Thyroid gland (tissue), 4 donors: ENCODE data around the gene TMEM185A. TPM values are rescaled to one million over a fixed set of nuclear protein-coding genes. Genes with fewer than 3 reads are reported as not detected.

Source experiments
- DNase-seq, 2 donors: peaks; one replicate each; pipeline ENCODE4 v3.0.0-alpha.2; 2019
- H3K27ac ChIP-seq, 3 donors: fragments of 200-600 bp; sonication (generic); 1 replicate in 2 of 3; 2 replicates in 1 of 3; pipeline ENCODE4 v1.5.1; 2016 to 2019; ENCODE audit warnings: mild to moderate bottlenecking in 1 of 3, moderate library complexity in 1 of 3
- H3K27me3 ChIP-seq: fragments of 200-600 bp; sonication (generic); one replicate; pipeline ENCODE4 v1.5.1; 2019
- H3K36me3 ChIP-seq, 2 donors: fragments of 200-600 bp; sonication (generic); one replicate each; pipeline ENCODE4 v1.5.1; 2016 to 2019
- H3K4me1 ChIP-seq, 2 donors: fragments of 200-600 bp; sonication (generic); one replicate each; pipeline ENCODE4 v1.5.1; 2017 to 2019
- H3K4me3 ChIP-seq, 3 donors: fragments of 200-600 bp; sonication (generic); replicated peaks in 1 of 3; 1 replicate in 2 of 3; 2 replicates in 1 of 3; pipeline ENCODE4 v1.5.1; 2016; ENCODE audit warnings: mild to moderate bottlenecking in 1 of 3
- H3K9me3 ChIP-seq: fragments of 200-600 bp; sonication (generic); one replicate; pipeline ENCODE4 v1.5.1; 2017
- POLR2A ChIP-seq, 2 donors: fragments of 450-650 bp; IDR thresholded peaks; one replicate each; pipeline ENCODE4 v1.6.1; 2017; ENCODE audit warnings: antibody characterized with exemption in 2 of 2, mild to moderate bottlenecking in 2 of 2, moderate library complexity in 1 of 2
- WGBS, 2 donors: methylation state at CpG; one replicate each; pipeline ENCODE4 v1.1.5; 2017; 5-methylcytosine and 5-hydroxymethylcytosine counted together
- intact Hi-C: fragments of 100-400 bp; cut with DNase I; formaldehyde crosslinking; loops from one replicate; pipeline ENCODE4 v1.15.1; 2023
- total RNA-seq, 4 donors: library from RNA; depleted of rRNA; stranded (reverse); fragments of >200 nt; gene quantifications; one replicate each; pipeline ENCODE4 v1.2.3, GENCODE V29; 2016
- TF ChIP-seq, protein P1 (sequence below), 6 experiments: fragments of 200-600 bp in 3 of 6; fragments of 450-650 bp in 3 of 6; sonication (generic) in 3 of 6; IDR thresholded peaks; one replicate each; pipeline ENCODE4 v1.5.1; 2016 to 2019; ENCODE audit warnings: antibody characterized with exemption in 6 of 6, mild to moderate bottlenecking in 2 of 6, inconsistent platforms in 1 of 6, moderate library complexity in 1 of 6

TMEM185A gene
- total RNA-seq, 4 donors from 2014 or later = 11.7 to 16.1 (median 13.2) TPM

DNA sequence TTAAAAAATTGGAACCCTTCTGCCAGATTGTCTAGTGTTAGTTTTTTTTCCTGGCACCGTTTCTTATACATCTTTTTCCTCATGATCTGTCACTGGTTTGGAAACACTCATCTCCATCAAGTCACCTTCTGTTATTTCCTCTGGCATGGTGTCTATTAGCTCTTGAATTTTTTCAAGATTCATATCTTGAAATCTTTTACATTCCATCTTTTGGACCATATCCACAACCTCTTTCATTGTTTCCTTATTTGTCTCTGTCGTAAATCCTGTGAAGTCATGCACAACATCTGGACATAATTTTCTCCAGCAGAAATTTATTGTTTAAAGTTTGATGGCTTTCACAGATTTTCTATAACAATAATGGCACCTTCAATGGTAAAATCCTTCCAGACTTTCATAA, 10.2 kb upstream of the TMEM185A start:
- Histone ChIP-seq H3K36me3 (no peaks in the 10 kb centered on the region), H3K4me1 (no peaks in the 10 kb centered on the region), H3K9me3 (no peaks in the 10 kb centered on the region), H3K4me3 (no peak overlapping the region), H3K27ac (no peak overlapping the region), H3K27me3 (no peaks in the 10 kb centered on the region)
- WGBS, 2 donors = 58 to 67% methylated on average over 2 of the region's 2 CpGs
- intact Hi-C loops = no loop called here
- no peak for TF ChIP-seq POLR2A (IDR thresholded peaks at IDR 0.05)
- TF ChIP-seq, protein P1, sequence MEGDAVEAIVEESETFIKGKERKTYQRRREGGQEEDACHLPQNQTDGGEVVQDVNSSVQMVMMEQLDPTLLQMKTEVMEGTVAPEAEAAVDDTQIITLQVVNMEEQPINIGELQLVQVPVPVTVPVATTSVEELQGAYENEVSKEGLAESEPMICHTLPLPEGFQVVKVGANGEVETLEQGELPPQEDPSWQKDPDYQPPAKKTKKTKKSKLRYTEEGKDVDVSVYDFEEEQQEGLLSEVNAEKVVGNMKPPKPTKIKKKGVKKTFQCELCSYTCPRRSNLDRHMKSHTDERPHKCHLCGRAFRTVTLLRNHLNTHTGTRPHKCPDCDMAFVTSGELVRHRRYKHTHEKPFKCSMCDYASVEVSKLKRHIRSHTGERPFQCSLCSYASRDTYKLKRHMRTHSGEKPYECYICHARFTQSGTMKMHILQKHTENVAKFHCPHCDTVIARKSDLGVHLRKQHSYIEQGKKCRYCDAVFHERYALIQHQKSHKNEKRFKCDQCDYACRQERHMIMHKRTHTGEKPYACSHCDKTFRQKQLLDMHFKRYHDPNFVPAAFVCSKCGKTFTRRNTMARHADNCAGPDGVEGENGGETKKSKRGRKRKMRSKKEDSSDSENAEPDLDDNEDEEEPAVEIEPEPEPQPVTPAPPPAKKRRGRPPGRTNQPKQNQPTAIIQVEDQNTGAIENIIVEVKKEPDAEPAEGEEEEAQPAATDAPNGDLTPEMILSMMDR (IDR thresholded peaks at IDR 0.05) = no peak
- no peak for DNase-seq

DNA sequence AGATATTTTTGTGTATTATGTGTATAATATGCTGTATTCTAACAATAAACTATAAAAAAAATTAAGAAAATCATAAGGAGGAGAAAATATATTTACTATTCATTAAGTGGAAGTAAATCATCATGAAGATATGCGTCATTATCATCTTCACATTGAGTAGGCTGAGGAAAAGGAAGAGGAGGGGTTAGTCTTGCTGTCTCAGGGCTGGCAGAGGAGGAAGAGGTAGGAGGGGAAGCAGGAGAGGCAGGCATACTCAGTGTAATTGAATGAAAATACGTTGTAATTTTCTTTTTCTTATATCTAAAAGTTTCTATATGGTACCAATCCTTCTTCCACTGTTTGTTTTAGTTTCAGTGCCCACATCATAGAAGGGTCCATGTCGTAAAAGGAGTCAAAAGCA, 9.8 kb upstream of the TMEM185A start:
- H3K27ac ChIP-seq = no peak overlapping the region
- H3K4me1 ChIP-seq = no peaks in the 10 kb centered on the region
- WGBS, 2 donors = 57 to 61% methylated on average over 3 of the region's 3 CpGs
- intact Hi-C loops = no loop called here
- H3K36me3 ChIP-seq = no peaks in the 10 kb centered on the region
- H3K4me3 ChIP-seq = no peak overlapping the region
- H3K27me3 ChIP-seq = no peaks in the 10 kb centered on the region
- H3K9me3 ChIP-seq = no peaks in the 10 kb centered on the region
- TF ChIP-seq POLR2A (IDR thresholded peaks at IDR 0.05) = no peak
- TF ChIP-seq, protein P1 (IDR thresholded peaks at IDR 0.05) = no peak
- DNase-seq = no peak

DNA sequence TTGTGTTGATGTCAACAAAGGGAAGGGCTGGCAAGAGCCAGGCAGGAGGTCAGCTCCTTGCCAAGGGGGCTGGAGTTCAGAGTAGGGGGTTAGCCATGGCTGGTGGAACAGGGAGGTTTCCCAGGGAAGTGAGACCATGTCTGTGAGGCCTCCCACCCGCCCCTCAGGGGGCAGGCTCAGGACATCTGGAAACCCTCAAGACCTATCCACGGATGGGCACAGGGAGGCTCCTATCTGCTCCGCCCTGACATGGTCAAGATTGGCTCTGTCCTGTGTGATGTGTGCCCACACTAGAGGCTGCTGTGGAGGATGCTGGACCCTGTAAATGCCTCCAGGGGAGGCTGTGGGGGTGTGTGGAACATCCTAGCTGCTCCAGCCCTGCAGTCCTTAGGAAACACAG, 8.0 kb upstream of the TMEM185A start:
- TF ChIP-seq, protein P1 (IDR thresholded peaks at IDR 0.05) = no peak
- no peak for TF ChIP-seq POLR2A (IDR thresholded peaks at IDR 0.05)
- Histone ChIP-seq H3K4me1 (no peaks in the 10 kb centered on the region), H3K4me3 (no peak overlapping the region), H3K36me3 (no peaks in the 10 kb centered on the region), H3K27ac (no peak overlapping the region), H3K27me3 (no peaks in the 10 kb centered on the region), H3K9me3 (no peaks in the 10 kb centered on the region)
- intact Hi-C loops = no loop called here
- WGBS, 2 donors = 80% methylated on average over 2 of the region's 3 CpGs; no CpG with 5 or more reads in 1 of the 2 donors
- no peak for DNase-seq

DNA sequence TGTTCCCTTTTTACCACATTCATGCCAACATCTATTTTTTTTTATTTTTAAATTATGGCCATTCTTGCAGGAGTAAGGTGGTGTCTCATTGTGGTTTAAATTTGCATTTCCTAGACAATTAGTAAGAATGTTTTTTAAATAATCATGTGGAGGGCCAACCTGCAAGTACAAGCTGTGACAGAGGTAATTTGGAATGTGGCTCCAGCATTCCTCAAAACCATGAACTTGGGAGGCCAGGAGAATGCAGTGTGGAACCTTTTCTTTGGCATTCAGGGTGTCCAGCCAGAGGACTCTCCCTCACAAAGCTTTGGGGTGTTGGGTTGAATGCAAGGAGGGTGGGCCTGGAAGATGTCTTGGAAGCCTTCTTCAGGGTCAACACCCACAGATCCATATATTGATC, 7.3 kb upstream of the TMEM185A start:
- TF ChIP-seq POLR2A (IDR thresholded peaks at IDR 0.05) = no peak
- TF ChIP-seq, protein P1 (IDR thresholded peaks at IDR 0.05) = no peak
- Histone ChIP-seq H3K4me3 (no peak overlapping the region), H3K27ac (no peak overlapping the region), H3K4me1 (no peaks in the 10 kb centered on the region), H3K36me3 (no peaks in the 10 kb centered on the region), H3K27me3 (no peaks in the 10 kb centered on the region), H3K9me3 (no peaks in the 10 kb centered on the region)
- intact Hi-C loops = no loop called here
- no peak for DNase-seq

DNA sequence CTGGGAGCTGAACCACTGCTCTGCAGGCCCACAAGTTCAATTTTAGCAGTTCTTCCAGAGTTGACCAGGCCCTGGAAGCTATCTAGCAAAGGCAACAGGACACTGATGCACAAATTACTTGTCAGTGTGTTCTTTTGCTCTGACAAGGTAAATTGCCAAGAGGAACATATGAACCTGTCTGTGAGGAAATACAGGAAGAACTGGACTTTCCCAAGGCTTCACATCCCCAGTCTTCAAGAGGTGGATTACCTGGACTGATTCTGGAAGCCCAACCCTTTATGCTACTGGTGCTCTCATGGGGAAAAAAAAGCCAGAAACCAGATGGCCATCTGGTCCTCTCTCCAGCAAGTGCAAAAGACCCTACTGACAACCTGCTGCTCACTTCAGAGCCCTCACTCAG, 1.9 kb upstream of the TMEM185A start:
- intact Hi-C loops = no loop called here
- Histone ChIP-seq H3K36me3 (no peaks in the 10 kb centered on the region), H3K9me3 (no peaks in the 10 kb centered on the region), H3K27me3 (no peaks in the 10 kb centered on the region), H3K27ac (no peak overlapping the region), H3K4me1 (peaks cover 0 to 8% of the 10 kb centered on the region in 2 donors), H3K4me3 (no peak overlapping the region)
- TF ChIP-seq, protein P1 (IDR thresholded peaks at IDR 0.05) = no peak
- no peak for TF ChIP-seq POLR2A (IDR thresholded peaks at IDR 0.05)
- no peak for DNase-seq
